Ramos (cell line): Measurements from ENCODE around the gene FBXO44.

ENCODE experiments used
- in situ Hi-C: fragments of 300-500 bp; cut with MboI; formaldehyde crosslinking; loops from one replicate; pipeline ENCODE4 v1.14.3; 2022; ENCODE audit warnings: low sequenced_read_pairs; ENCODE audit not compliant: unreplicated experiment

The FBXO44 gene

GRCh38 chr1:11704691-11705475 lies 50.2 kb downstream of the FBXO44 start:
- in situ Hi-C loops, result no loop called here

- in situ Hi-C loops, result no loop called here
Observed at GRCh38 chr1:11705596-11705995, 50.9 kb downstream of the FBXO44 start.

DNA sequence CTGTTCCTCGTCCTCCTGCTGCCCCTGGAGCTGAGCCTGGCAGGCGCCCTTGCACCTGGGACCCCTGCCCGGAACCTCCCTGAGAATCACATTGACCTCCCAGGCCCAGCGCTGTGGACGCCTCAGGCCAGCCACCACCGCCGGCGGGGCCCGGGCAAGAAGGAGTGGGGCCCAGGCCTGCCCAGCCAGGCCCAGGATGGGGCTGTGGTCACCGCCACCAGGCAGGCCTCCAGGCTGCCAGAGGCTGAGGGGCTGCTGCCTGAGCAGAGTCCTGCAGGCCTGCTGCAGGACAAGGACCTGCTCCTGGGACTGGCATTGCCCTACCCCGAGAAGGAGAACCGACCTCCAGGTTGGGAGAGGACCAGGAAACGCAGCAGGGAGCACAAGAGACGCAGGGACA lies 51.6 kb downstream of the FBXO44 start:
- in situ Hi-C loops, result no loop called here

- in situ Hi-C loops, result no loop called here
Observed at GRCh38 chr1:11707621-11708276, 53.1 kb downstream of the FBXO44 start.

DNA sequence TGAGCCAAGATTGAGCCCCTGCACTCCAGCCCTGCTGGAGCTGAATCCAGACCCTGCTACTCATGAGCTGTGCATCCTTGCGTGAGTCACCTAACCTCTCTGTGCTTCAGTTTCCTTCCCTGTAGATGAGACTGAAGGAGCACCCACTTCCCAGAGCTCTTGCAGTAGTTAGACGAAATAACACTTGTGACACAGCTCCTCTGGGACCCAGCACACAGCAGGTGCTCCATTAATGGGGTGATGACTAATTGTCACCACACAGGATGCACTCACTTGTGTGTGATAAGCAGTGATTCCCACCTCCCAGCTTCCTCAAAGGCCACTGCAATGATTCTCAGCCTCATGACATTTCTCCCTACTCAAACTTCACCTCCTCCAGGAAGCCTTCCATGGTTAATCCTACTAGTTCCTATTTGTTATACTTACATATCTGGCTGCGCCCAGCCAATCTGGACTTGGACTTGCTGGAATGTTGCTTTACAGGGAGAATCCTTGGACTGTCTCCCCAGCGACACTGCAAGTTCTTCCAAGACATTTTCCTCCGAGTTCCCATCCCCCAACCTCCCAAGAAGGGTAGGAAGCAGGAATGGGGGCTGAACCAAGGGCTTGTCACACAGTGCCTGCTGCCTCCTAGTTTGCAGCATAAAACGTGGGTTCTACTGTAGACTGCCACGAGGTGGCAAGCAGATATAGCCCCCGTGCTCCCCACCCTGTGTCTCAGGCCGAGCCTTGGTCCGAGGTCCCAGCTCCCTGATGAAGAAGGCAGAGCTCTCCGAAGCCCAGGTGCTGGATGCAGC lies 54.1 kb downstream of the FBXO44 start:
- in situ Hi-C loops, result no loop called here

DNA sequence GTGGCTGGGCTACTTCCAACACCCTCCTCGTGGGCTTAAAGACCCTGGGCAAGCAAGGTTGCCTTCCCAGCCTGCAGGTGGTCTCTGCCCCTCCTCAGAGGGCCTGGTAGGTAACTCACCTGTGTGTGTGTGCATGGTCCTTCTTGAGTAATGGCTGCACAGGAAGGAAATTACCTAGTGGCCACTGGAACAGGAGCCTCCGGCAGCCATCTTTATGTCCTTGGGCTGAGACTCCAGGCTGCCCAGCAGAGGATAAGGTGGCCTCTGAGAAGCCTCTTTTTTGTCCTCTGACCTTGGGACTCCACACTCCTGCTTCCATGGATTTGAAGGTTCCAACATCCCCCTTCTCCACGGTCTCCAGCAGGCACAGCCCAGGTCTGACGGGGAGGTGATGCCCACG lies 56.8 kb downstream of the FBXO44 start:
- in situ Hi-C loops, result no loop called here

DNA sequence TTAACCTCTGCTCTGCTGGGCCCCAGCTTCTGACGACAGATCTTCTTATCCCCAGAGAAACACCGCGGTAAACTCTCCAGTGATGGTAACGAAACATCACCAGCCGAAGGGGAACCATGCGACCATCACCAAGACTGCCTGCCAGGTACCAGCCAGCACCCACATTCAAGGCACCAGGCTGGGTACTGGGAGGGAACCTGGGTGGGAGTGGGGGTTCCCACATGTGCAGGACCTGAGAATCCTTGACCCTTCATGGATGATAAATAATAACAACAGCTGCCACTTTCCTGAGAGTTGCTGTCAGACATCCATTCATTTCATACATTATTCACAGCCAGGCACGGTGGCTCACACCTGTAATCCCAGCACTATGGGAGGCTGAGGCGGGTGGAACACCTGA lies 57.6 kb downstream of the FBXO44 start:
- in situ Hi-C loops, result no loop called here
